Measurements from ENCODE around the gene CCDC14. TPM values are rescaled to one million over a fixed set of nuclear protein-coding genes. Genes with fewer than 3 reads are reported as not detected.

Gene CCDC14, protein sequence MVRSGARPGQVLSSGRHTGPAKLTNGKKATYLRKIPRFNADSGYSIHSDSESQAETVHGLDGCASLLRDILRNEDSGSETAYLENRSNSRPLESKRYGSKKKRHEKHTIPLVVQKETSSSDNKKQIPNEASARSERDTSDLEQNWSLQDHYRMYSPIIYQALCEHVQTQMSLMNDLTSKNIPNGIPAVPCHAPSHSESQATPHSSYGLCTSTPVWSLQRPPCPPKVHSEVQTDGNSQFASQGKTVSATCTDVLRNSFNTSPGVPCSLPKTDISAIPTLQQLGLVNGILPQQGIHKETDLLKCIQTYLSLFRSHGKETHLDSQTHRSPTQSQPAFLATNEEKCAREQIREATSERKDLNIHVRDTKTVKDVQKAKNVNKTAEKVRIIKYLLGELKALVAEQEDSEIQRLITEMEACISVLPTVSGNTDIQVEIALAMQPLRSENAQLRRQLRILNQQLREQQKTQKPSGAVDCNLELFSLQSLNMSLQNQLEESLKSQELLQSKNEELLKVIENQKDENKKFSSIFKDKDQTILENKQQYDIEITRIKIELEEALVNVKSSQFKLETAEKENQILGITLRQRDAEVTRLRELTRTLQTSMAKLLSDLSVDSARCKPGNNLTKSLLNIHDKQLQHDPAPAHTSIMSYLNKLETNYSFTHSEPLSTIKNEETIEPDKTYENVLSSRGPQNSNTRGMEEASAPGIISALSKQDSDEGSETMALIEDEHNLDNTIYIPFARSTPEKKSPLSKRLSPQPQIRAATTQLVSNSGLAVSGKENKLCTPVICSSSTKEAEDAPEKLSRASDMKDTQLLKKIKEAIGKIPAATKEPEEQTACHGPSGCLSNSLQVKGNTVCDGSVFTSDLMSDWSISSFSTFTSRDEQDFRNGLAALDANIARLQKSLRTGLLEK
- 16.4 and 19.4 TPM in 2 replicates for total RNA-seq (ENCODE audit: low replicate concordance)

GRCh38 chr3:123960781-123961507 is at the start of gene CCDC14:
CCDC14 (minus strand) TSS chr3:123961229; CDS start chr3:123961173, 56 bp downstream.

GRCh38 chr3:123991730-123992588 is 30.9 kb upstream of the CCDC14 start, which contains the start of gene ROPN1:
ROPN1 (minus strand) TSS chr3:123992124; CDS start chr3:123980481, 11,643 bp downstream.

GRCh38 chr3:123884203-123884831 is 76.7 kb downstream of the CCDC14 start, which contains the start of gene MYLK:
MYLK (minus strand) TSS chr3:123884332; CDS start chr3:123793841, 90,491 bp downstream.

Other genes with a start within 250 kb of the CCDC14 start
- 85.2 and 276 TPM in 2 replicates for gene MYLK, start 76.9 kb downstream of the CCDC14 start, total RNA-seq (ENCODE audit: low replicate concordance)
- not detected in 2 replicates for gene ROPN1, start 30.9 kb upstream of the CCDC14 start, total RNA-seq (ENCODE audit: low replicate concordance)
- gene KALRN, start 72.1 kb upstream of the CCDC14 start, total RNA-seq (ENCODE audit: low replicate concordance), result 0.83 and 2.7 TPM in 2 replicates